Panc1 (cell line): Measurements from ENCODE around the gene PLPP1.

Experiments
- POLR2AphosphoS5 ChIP-seq: IDR thresholded peaks from 2 replicates; pipeline ENCODE4 v1.6.1; 2012; ENCODE audit warnings: mild to moderate bottlenecking, low read depth, low read length, moderate library complexity
- TF ChIP-seq, protein P1 (sequence below), 2 experiments: IDR thresholded peaks; 2 replicates each; pipeline ENCODE4 v1.6.1; 2011 to 2012; ENCODE audit warnings: low read depth in 2 of 2, control low read depth in 1 of 2, low read length in 1 of 2, mild to moderate bottlenecking in 1 of 2, moderate library complexity in 1 of 2; ENCODE audit not compliant: insufficient read depth in 1 of 2

DNA sequence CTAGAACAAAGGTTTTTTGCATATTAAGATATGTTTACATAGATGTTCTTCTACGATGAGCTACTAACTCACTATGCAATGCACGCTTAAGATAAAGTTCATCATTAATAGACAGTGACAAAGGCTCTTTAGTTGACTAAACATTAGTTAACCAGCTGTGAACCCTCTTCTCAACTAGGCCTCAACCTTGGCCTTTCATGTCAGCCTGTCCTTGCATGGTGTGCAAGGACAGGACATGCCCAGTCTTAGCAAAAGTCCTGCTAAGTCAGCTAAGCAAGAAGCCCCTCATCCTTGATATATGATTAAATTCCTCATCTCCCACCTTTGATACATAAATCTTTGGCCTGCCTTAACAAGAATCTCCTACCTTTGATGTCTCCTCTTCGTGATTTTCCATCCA lies 50.9 kb downstream of the PLPP1 start:
- TF ChIP-seq POLR2AphosphoS5, result no peak
- TF ChIP-seq, protein P1, sequence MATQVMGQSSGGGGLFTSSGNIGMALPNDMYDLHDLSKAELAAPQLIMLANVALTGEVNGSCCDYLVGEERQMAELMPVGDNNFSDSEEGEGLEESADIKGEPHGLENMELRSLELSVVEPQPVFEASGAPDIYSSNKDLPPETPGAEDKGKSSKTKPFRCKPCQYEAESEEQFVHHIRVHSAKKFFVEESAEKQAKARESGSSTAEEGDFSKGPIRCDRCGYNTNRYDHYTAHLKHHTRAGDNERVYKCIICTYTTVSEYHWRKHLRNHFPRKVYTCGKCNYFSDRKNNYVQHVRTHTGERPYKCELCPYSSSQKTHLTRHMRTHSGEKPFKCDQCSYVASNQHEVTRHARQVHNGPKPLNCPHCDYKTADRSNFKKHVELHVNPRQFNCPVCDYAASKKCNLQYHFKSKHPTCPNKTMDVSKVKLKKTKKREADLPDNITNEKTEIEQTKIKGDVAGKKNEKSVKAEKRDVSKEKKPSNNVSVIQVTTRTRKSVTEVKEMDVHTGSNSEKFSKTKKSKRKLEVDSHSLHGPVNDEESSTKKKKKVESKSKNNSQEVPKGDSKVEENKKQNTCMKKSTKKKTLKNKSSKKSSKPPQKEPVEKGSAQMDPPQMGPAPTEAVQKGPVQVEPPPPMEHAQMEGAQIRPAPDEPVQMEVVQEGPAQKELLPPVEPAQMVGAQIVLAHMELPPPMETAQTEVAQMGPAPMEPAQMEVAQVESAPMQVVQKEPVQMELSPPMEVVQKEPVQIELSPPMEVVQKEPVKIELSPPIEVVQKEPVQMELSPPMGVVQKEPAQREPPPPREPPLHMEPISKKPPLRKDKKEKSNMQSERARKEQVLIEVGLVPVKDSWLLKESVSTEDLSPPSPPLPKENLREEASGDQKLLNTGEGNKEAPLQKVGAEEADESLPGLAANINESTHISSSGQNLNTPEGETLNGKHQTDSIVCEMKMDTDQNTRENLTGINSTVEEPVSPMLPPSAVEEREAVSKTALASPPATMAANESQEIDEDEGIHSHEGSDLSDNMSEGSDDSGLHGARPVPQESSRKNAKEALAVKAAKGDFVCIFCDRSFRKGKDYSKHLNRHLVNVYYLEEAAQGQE (IDR thresholded peaks at IDR 0.05; ENCODE audit: insufficient read depth in 1 of 2, low read depth in 2 of 2, low read length in 1 of 2), result no peak
